ENCODE results near the gene TGFA. TPM values are rescaled to one million over a fixed set of nuclear protein-coding genes. Genes with fewer than 3 reads are reported as not detected.

The TGFA gene
- total RNA-seq, 4 donors from 2014 or later, result 10.7 to 51.3 (median 33.7) TPM

DNA sequence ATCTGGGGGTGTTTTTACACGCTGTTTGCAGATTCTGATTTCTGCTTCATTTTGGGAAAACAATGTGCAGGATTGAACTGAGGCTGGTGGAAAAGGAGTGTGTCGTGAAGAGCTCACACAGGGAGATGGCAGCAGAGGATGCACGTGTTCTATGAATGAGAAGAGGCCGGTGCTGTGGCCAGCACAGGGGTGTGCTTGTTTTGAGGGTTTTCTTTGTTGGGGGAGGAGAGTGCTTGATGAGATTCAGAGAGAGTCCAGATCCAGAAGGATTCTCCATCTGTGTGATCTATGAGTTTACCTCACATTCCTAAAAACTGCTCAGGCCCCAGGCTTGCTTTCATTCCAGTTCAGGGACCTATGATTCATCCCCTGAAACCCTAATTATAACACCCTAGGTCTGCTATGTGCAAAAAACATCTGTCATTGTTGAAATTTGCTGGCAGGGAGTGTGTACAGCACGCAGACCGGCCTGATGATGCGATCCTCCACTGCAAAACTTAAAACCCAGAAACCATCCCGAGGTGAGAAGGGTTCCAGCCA, 12.1 kb downstream of the TGFA start:
- H3K4me3 ChIP-seq, result no peak overlapping the region
- in situ Hi-C loops (cut with MboI; ENCODE audit: low pct_ligation_motif_present in 1 of 4, low pct_unique_long_range_greater_than_20kb in 1 of 4, low sequenced_read_pairs in 3 of 4) (no loop called here), intact Hi-C loops (cut with DNase I; ENCODE audit: low total_unique reads) (no loop called here)
- H3K36me3 ChIP-seq, result no peaks in the 10 kb centered on the region
- H3K4me1 ChIP-seq, result no peaks in the 10 kb centered on the region
- WGBS, 2 donors (ENCODE audit: low coverage in 1 of 2), result 51 to 61% methylated on average over 6 to 8 of the region's 8 CpGs
- DNase-seq, result no peak
- no peak for TF ChIP-seq EP300 (IDR thresholded peaks at IDR 0.05; ENCODE audit: low read depth)
- no peak for TF ChIP-seq CTCF (IDR thresholded peaks at IDR 0.05)
- no peak for TF ChIP-seq POLR2A (IDR thresholded peaks at IDR 0.05)
- no peak for TF ChIP-seq POLR2AphosphoS5 (IDR thresholded peaks at IDR 0.05)
- H3K9me3 ChIP-seq, result no peaks in the 10 kb centered on the region
- no peaks in the 10 kb centered on the region for H3K27me3 ChIP-seq
- no peak overlapping the region for H3K27ac ChIP-seq

- TF ChIP-seq CTCF (IDR thresholded peaks at IDR 0.05) (no peak), POLR2AphosphoS5 (IDR thresholded peaks at IDR 0.05) (no peak), POLR2A (IDR thresholded peaks at IDR 0.05) (no peak)
- Histone ChIP-seq H3K27ac (no peak overlapping the region), H3K4me1 (peaks cover 0 to 21% (median 4%) of the 10 kb centered on the region in 4 donors), H3K9me3 (no peaks in the 10 kb centered on the region), H3K27me3 (no peaks in the 10 kb centered on the region), H3K36me3 (no peaks in the 10 kb centered on the region), H3K4me3 (no peak overlapping the region)
- intact Hi-C loops (cut with DNase I; ENCODE audit: low total_unique reads) (no loop called here), in situ Hi-C loops (cut with MboI; ENCODE audit: low pct_ligation_motif_present in 1 of 4, low pct_unique_long_range_greater_than_20kb in 1 of 4, low sequenced_read_pairs in 3 of 4) (no loop called here)
- WGBS, 2 donors (ENCODE audit: low coverage in 1 of 2), result 71 to 82% methylated on average over 1 of the region's 1 CpG
- no peak for DNase-seq
Measured at GRCh38 chr2:70537840-70538239, 15.8 kb downstream of the TGFA start.

GRCh38 chr2:70536517-70537055, 17.0 kb downstream of the TGFA start:
- Histone ChIP-seq H3K27me3 (no peaks in the 10 kb centered on the region), H3K27ac (no peak overlapping the region), H3K4me3 (no peak overlapping the region), H3K9me3 (no peaks in the 10 kb centered on the region), H3K4me1 (peaks cover 0 to 34% (median 9%) of the 10 kb centered on the region in 4 donors), H3K36me3 (no peaks in the 10 kb centered on the region)
- 91 to 95% methylated on average over 2 of the region's 2 CpGs for WGBS, 2 donors (ENCODE audit: low coverage in 1 of 2)
- intact Hi-C loops (cut with DNase I; ENCODE audit: low total_unique reads), result no loop called here
- no peak for DNase-seq
- in situ Hi-C loops (cut with MboI; ENCODE audit: low pct_ligation_motif_present in 1 of 4, low pct_unique_long_range_greater_than_20kb in 1 of 4, low sequenced_read_pairs in 3 of 4), result no loop called here
- TF ChIP-seq POLR2AphosphoS5 (IDR thresholded peaks at IDR 0.05) (no peak), POLR2A (IDR thresholded peaks at IDR 0.05) (no peak), EP300 (IDR thresholded peaks at IDR 0.05; ENCODE audit: low read depth) (no peak), CTCF (IDR thresholded peaks at IDR 0.05) (no peak)

DNA sequence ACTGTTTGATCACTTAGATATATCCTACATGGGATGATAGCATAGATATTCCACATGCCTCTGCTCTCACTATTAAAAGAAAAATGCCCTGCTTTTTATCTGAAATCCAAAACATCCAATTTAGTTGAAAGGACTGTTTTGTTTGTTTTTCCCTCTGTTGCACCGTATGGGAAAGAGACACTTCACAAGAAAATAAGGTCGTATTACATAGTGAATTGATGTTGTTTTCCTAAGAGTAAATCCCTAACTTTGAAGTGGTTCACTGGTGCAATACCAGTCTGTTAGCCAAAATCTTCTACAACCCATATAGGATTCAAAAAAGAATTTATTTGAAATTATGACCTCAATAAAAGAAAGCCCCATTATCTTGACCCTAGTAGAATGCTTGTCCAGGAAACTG, 18.1 kb downstream of the TGFA start:
- no peak overlapping the region for H3K27ac ChIP-seq
- no peak for TF ChIP-seq POLR2A (IDR thresholded peaks at IDR 0.05)
- no peak for TF ChIP-seq CTCF (IDR thresholded peaks at IDR 0.05)
- TF ChIP-seq POLR2AphosphoS5 (IDR thresholded peaks at IDR 0.05), result no peak
- no peak for TF ChIP-seq EP300 (IDR thresholded peaks at IDR 0.05; ENCODE audit: low read depth)
- no peaks in the 10 kb centered on the region for H3K27me3 ChIP-seq
- no peak for DNase-seq
- H3K4me3 ChIP-seq, result no peak overlapping the region
- H3K4me1 ChIP-seq, result peaks cover 0 to 40% (median 10%) of the 10 kb centered on the region in 4 donors
- in situ Hi-C loops (cut with MboI; ENCODE audit: low pct_ligation_motif_present in 1 of 4, low pct_unique_long_range_greater_than_20kb in 1 of 4, low sequenced_read_pairs in 3 of 4) (no loop called here), intact Hi-C loops (cut with DNase I; ENCODE audit: low total_unique reads) (no loop called here)
- 28 to 58% methylated on average over 2 of the region's 2 CpGs for WGBS, 2 donors (ENCODE audit: low coverage in 1 of 2)
- no peaks in the 10 kb centered on the region for H3K9me3 ChIP-seq
- H3K36me3 ChIP-seq, result no peaks in the 10 kb centered on the region

All from transverse colon (tissue), 4 donors.